SJSA1 (cell line): ENCODE results near the gene ANKRD24. TPM values are rescaled to one million over a fixed set of nuclear protein-coding genes. Genes with fewer than 3 reads are reported as not detected.
"Not testable (repeated sequence)": the region's sequence is repeated elsewhere in the genome, so short reads cannot be mapped to it uniquely, and the experiment has no call there.

ENCODE experiments used
- DNase-seq, 2 experiments: peaks; one replicate each; pipeline ENCODE4 v3.0.0-alpha.2; 2015 to 2020; ENCODE audit warnings: low spot score in 2 of 2, low read depth in 1 of 2
- H3K27ac ChIP-seq: fragments of 250-450 bp; sonication (Bioruptor Pico); 2 replicates; pipeline ENCODE4 v1.5.1; 2020; ENCODE audit warnings: mild to moderate bottlenecking, moderate library complexity
- H3K27me3 ChIP-seq: fragments of 250-450 bp; sonication (Bioruptor Pico); replicated peaks from 2 replicates; pipeline ENCODE4 v1.5.1; 2020; ENCODE audit warnings: mild to moderate bottlenecking, moderate library complexity
- H3K36me3 ChIP-seq: fragments of 250-450 bp; sonication (Bioruptor Pico); 2 replicates; pipeline ENCODE4 v1.5.1; 2020; ENCODE audit warnings: mild to moderate bottlenecking
- H3K4me1 ChIP-seq: fragments of 250-450 bp; sonication (Bioruptor Pico); replicated peaks from 2 replicates; pipeline ENCODE4 v1.6.1; 2021; ENCODE audit warnings: mild to moderate bottlenecking
- H3K4me3 ChIP-seq: fragments of 250-450 bp; sonication (Bioruptor Pico); 2 replicates; pipeline ENCODE4 v1.5.1; 2020; ENCODE audit warnings: mild to moderate bottlenecking
- H3K9me3 ChIP-seq: fragments of 250-450 bp; sonication (Bioruptor Pico); replicated peaks from 2 replicates; pipeline ENCODE4 v1.5.1; 2020; ENCODE audit warnings: mild to moderate bottlenecking
- total RNA-seq: library from RNA; depleted of rRNA; stranded (reverse); fragments of >200 nt; shearing (Covaris generic); gene quantifications from 2 replicates; pipeline ENCODE4 v1.2.3, GENCODE V29; 2014

Gene ANKRD24
- total RNA-seq, 1 experiment from 2014 or later: 0.05 TPM

- Histone ChIP-seq H3K36me3 (no peaks in the 10 kb centered on the region), H3K9me3 (no peaks in the 10 kb centered on the region), H3K27me3 (no peaks in the 10 kb centered on the region), H3K4me3 (no peak overlapping the region), H3K27ac (no peak overlapping the region), H3K4me1 (no peaks in the 10 kb centered on the region)
- no peak for DNase-seq
Measured at GRCh38 chr19:4234862-4235201, 52.3 kb downstream of the ANKRD24 start.

- H3K27ac ChIP-seq, DNase-seq, H3K36me3 ChIP-seq, H3K9me3 ChIP-seq, H3K4me3 ChIP-seq, H3K4me1 ChIP-seq, H3K27me3 ChIP-seq: not testable (repeated sequence)
Measured at GRCh38 chr19:4237510-4237909, 55.0 kb downstream of the ANKRD24 start.

GRCh38 chr19:4238831-4239230 is 56.3 kb downstream of the ANKRD24 start:
- Histone ChIP-seq H3K36me3 (no peaks in the 10 kb centered on the region), H3K4me3 (no peak overlapping the region), H3K9me3 (no peaks in the 10 kb centered on the region), H3K27me3 (no peaks in the 10 kb centered on the region), H3K4me1 (no peaks in the 10 kb centered on the region), H3K27ac (no peak overlapping the region)
- DNase-seq: no peak

- no peak for DNase-seq
- H3K27ac ChIP-seq: no peak overlapping the region
- H3K4me1 ChIP-seq: peaks cover 5% of the 10 kb centered on the region
- H3K4me3 ChIP-seq: no peak overlapping the region
- no peaks in the 10 kb centered on the region for H3K27me3 ChIP-seq
- H3K36me3 ChIP-seq: no peaks in the 10 kb centered on the region
- no peaks in the 10 kb centered on the region; the same call in 1 of the 2 replicates for H3K9me3 ChIP-seq
Measured at GRCh38 chr19:4241824-4242430, 59.4 kb downstream of the ANKRD24 start.

- H3K4me1 ChIP-seq, H3K4me3 ChIP-seq, DNase-seq, H3K27ac ChIP-seq, H3K9me3 ChIP-seq, H3K27me3 ChIP-seq: not testable (repeated sequence)
- peaks cover 22% of the 10 kb centered on the region for H3K36me3 ChIP-seq
Measured at GRCh38 chr19:4245938-4246337, 63.4 kb downstream of the ANKRD24 start.

- DNase-seq: peak; percentile 100
- no peaks in the 10 kb centered on the region for H3K27me3 ChIP-seq
- no peaks in the 10 kb centered on the region; the same call in 1 of the 2 replicates for H3K9me3 ChIP-seq
- peak within 1 kb of the TSS; percentile 70 for H3K4me3 ChIP-seq
- peaks cover 31% of the 10 kb centered on the region for H3K36me3 ChIP-seq
- peak within 1 kb of the TSS; percentile 94 for H3K27ac ChIP-seq
- peaks cover 5% of the 10 kb centered on the region for H3K4me1 ChIP-seq
Measured at GRCh38 chr19:4246767-4247593, 64.5 kb downstream of the ANKRD24 start, which contains the start of gene YJU2. YJU2 (plus strand) TSS chr19:4247080; CDS start chr19:4247147, 67 bp downstream.

GRCh38 chr19:4256563-4256962 is 74.1 kb downstream of the ANKRD24 start:
- H3K27me3 ChIP-seq: no peaks in the 10 kb centered on the region
- no peak overlapping the region for H3K4me3 ChIP-seq
- peaks cover 62% of the 10 kb centered on the region for H3K36me3 ChIP-seq
- peaks cover 20% of the 10 kb centered on the region for H3K9me3 ChIP-seq
- H3K27ac ChIP-seq: no peak overlapping the region
- no peak for DNase-seq
- H3K4me1 ChIP-seq: no peaks in the 10 kb centered on the region

GRCh38 chr19:4257025-4257424 is 74.5 kb downstream of the ANKRD24 start:
- no peaks in the 10 kb centered on the region for H3K4me1 ChIP-seq
- no peak overlapping the region for H3K27ac ChIP-seq
- H3K27me3 ChIP-seq: no peaks in the 10 kb centered on the region
- no peak for DNase-seq
- H3K4me3 ChIP-seq: no peak overlapping the region
- H3K9me3 ChIP-seq: peaks cover 20% of the 10 kb centered on the region
- H3K36me3 ChIP-seq: peaks cover 62% of the 10 kb centered on the region

- DNase-seq: no peak
- Histone ChIP-seq H3K4me3 (no peak overlapping the region), H3K27ac (no peak overlapping the region), H3K36me3 (peaks cover 64% of the 10 kb centered on the region), H3K27me3 (no peaks in the 10 kb centered on the region), H3K4me1 (no peaks in the 10 kb centered on the region), H3K9me3 (peaks cover 19% of the 10 kb centered on the region)
Measured at GRCh38 chr19:4258181-4258580, 75.7 kb downstream of the ANKRD24 start.

- peaks cover 44% of the 10 kb centered on the region for H3K36me3 ChIP-seq
- no peak for DNase-seq
- H3K27me3 ChIP-seq: no peaks in the 10 kb centered on the region
- H3K27ac ChIP-seq: no peak overlapping the region
- no peak overlapping the region for H3K4me3 ChIP-seq
- H3K4me1 ChIP-seq: no peaks in the 10 kb centered on the region
- H3K9me3 ChIP-seq: 0 out of 2 replicates have a peak, but pooled peaks cover 4% of the 10 kb centered on the region
Measured at GRCh38 chr19:4260613-4261191, 78.2 kb downstream of the ANKRD24 start.

- Histone ChIP-seq H3K4me1 (no peaks in the 10 kb centered on the region), H3K27ac (no peak overlapping the region), H3K9me3 (no peaks in the 10 kb centered on the region), H3K36me3 (peaks cover 39% of the 10 kb centered on the region), H3K4me3 (no peak overlapping the region), H3K27me3 (no peaks in the 10 kb centered on the region)
- no peak for DNase-seq
Measured at GRCh38 chr19:4264812-4265211, 82.3 kb downstream of the ANKRD24 start.

GRCh38 chr19:4266253-4267000 is 83.9 kb downstream of the ANKRD24 start:
- Histone ChIP-seq H3K4me3 (no peak overlapping the region), H3K27me3 (no peaks in the 10 kb centered on the region), H3K9me3 (no peaks in the 10 kb centered on the region), H3K4me1 (no peaks in the 10 kb centered on the region), H3K27ac (no peak overlapping the region), H3K36me3 (peaks cover 31% of the 10 kb centered on the region)
- no peak for DNase-seq

- no peaks in the 10 kb centered on the region for H3K9me3 ChIP-seq
- H3K36me3 ChIP-seq: peaks cover 27% of the 10 kb centered on the region
- H3K4me1 ChIP-seq: no peaks in the 10 kb centered on the region
- no peak overlapping the region for H3K27ac ChIP-seq
- peak; percentile 48 to 72 for DNase-seq
- H3K4me3 ChIP-seq: no peak overlapping the region
- H3K27me3 ChIP-seq: no peaks in the 10 kb centered on the region
Measured at GRCh38 chr19:4267101-4267900, 84.8 kb downstream of the ANKRD24 start.
